ENCODE measurements around the gene AMIGO2. TPM values are rescaled to one million over a fixed set of nuclear protein-coding genes. Genes with fewer than 3 reads are reported as not detected.
A peak's percentile ranks its signal among the peaks of the same experiment; 100 is the strongest.

The AMIGO2 gene
- total RNA-seq, 1 donor from 2014 or later, result 2.7 TPM

DNA sequence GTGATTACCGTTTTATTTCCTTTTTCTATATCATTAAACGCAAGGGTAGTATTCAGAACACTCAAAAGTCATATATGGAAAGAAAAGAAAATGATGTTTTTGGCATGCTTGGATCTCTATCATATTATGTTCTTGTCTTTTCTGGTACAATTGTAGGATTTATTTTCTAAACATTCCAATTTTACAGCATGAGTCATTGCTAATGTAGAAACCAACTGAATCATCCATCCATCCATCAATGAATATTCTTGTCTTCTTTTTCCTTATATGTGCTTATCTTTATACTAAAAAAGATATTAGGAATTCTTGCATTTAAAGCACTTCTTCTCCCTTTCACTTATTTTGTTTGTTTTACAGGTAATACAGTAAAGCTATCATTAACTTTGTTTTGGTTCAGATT is 20.4 kb upstream of the AMIGO2 start:
- intact Hi-C loops (cut with DNase I), result no loop called here
- DNase-seq (ENCODE audit: missing footprints), result no peak
- no peak for ATAC-seq

GRCh38 chr12:47099610-47100009 is 19.9 kb upstream of the AMIGO2 start:
- DNase-seq (ENCODE audit: missing footprints), result no peak
- ATAC-seq, result no peak
- intact Hi-C loops (cut with DNase I), result no loop called here

GRCh38 chr12:47098099-47098498 is 18.3 kb upstream of the AMIGO2 start:
- no peak for DNase-seq (ENCODE audit: missing footprints)
- intact Hi-C loops (cut with DNase I), result no loop called here
- no peak for ATAC-seq

- ATAC-seq, result no peak
These were observed 17.6 kb upstream of the AMIGO2 start for GRCh38 chr12:47097276-47097896.

DNA sequence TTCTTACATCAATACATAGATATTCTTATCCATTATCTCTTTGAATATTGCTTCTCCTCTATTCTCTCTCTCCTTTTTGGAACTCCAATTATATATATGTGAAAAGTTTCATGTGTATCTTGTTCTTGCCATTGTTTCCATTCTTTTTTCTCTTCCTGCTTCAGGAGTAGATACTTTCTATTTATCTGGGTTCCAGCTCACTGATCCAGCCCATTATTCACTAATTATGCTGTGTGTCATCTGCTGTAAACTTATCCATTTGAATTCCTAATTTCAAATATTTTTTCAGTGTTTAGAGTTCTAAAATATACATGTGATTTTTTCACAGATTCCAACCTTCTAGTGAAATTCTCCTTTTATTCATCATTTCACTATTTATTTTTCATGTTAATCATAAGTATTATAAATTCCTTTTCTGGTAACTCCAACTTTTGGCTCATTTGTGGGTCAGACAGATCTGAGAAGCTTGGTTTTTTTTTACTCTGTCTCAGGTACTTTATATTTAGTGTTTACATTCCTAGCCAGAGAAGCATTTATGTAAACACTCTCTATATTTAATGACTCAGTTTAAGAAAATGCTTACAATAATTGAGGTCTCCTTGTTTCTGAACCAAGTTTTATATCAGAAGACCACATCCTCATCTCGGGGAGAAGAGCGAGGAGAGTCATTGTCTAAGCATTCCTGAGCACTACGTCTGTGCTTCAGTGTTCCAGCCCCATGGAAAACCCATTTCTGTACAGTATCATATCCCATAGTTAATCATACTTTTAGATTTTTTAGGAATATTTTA is 15.9 kb upstream of the AMIGO2 start:
- DNase-seq (ENCODE audit: missing footprints) (no peak), ATAC-seq (no peak)
- intact Hi-C loops (cut with DNase I), result no loop called here

More at GRCh38 chr12:47097276-47097896, 17.6 kb upstream of the AMIGO2 start:
- intact Hi-C loops (cut with DNase I), result no loop called here
- no peak for DNase-seq (ENCODE audit: missing footprints)

DNA sequence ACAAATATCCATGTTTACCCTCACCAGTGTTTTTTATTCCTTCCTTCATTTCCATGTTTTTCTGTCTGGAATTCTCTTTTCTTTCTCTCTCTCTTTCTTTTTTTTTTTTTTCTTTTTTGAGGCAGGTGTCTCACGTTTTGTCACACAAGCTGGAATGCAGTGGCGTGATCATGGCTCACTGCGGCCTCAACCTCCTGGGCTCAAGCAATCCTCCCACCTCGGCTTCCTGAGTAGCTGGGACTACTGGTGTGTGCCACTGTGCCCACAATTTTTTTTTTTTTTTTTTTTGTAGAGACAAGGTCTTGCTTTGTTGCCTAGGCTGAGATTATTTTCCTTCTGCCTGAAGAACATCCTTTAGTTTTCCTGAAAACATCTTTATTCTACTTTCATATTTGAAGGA is 15.0 kb upstream of the AMIGO2 start:
- DNase-seq (ENCODE audit: missing footprints) (no peak), ATAC-seq (no peak)
- intact Hi-C loops (cut with DNase I), result no loop called here

DNA sequence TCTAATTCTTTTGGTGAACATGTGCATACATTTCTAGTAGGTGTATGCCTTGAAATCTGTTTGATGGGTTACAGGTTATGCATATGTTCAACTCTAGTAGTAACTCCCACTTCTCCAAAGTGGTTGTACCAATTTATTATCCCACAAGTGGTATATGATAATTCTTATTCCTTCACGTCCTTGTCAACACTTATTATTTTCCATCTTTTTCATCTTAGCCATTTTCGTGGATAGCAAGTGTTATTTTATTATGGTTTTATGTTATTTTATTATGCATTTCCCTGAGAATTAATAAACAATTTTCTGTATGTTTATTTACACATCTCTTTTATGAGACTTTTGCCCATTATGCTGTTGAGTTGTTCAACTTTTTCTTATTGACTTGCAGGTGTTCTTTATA is 11.2 kb upstream of the AMIGO2 start:
- intact Hi-C loops (cut with DNase I), result no loop called here
- ATAC-seq (no peak), DNase-seq (ENCODE audit: missing footprints) (no peak)

- DNase-seq (ENCODE audit: missing footprints), result no peak
- intact Hi-C loops (cut with DNase I), result no loop called here
- ATAC-seq, result no peak
These were observed 8.5 kb upstream of the AMIGO2 start for GRCh38 chr12:47088021-47088944.

DNA sequence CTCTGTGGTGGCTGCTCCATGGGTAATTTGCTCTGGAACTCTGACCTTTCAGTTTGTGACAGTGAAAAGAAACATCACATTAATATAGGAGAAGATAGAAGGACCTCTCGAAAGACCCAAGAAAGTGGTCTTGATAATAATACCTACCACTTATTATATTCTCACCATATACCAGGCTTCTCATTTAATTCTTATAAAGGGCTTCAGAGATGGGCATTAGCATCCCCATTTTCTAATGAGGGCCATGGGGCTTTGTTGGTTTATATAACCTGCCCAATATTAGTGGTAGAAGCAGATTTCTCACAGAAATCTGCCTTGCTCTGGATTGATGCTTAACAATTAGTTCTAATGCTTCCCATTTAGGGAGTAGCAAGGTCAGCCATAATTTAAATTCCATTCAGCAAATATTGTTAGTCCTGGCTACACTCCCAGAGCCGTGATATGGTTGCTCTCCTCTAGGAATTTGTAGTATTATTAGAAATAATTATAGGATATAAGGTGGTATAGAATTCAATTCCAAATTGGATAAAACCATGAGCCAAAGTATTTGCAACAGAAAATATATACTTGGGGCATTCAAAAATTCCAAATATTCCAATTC is 7.4 kb upstream of the AMIGO2 start:
- DNase-seq (ENCODE audit: missing footprints), result no peak
- intact Hi-C loops (cut with DNase I), result no loop called here
- ATAC-seq, result no peak

DNA sequence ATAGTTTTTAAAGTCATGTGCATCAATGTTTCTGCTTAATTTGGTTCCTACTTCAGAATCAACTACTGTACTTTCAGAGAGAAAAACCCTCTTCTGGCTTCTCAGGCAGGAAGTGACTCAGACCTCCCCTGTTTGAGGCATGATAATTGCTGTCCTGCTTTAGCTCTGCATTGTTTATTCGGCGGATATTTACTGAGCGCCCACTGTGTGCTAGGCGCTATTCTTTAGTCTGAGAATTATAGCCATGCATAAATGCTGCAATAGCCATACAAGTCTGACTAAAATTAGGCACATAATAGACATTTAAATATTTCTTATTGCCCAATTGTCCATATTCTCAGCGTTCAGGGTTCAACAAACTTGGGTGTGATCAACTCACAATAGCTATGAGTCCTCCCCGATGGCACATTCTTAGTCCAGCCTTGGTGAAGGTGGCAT is 6.1 kb upstream of the AMIGO2 start:
- DNase-seq (ENCODE audit: missing footprints) (no peak), ATAC-seq (no peak)
- intact Hi-C loops (cut with DNase I), result no loop called here

- intact Hi-C loops (cut with DNase I), result loop anchor here (5.0 kb wide), 1 partner anchor 223 kb away; no protein-coding TSS in a partner anchor
- DNase-seq (ENCODE audit: missing footprints) (no peak), ATAC-seq (no peak)
These were observed 4.4 kb upstream of the AMIGO2 start for GRCh38 chr12:47084172-47084571.

GRCh38 chr12:47082796-47083621 is 3.2 kb upstream of the AMIGO2 start:
- no peak for DNase-seq (ENCODE audit: missing footprints)
- intact Hi-C loops (cut with DNase I), result loop anchor here (5.0 kb wide), 1 partner anchor 224 kb away; no protein-coding TSS in a partner anchor
- no peak for ATAC-seq

GRCh38 chr12:47082283-47082682 is 2.5 kb upstream of the AMIGO2 start:
- intact Hi-C loops (cut with DNase I), result loop anchor here (5.0 kb wide), 1 partner anchor 225 kb away; no protein-coding TSS in a partner anchor
- DNase-seq (ENCODE audit: missing footprints) (no peak), ATAC-seq (no peak)

DNA sequence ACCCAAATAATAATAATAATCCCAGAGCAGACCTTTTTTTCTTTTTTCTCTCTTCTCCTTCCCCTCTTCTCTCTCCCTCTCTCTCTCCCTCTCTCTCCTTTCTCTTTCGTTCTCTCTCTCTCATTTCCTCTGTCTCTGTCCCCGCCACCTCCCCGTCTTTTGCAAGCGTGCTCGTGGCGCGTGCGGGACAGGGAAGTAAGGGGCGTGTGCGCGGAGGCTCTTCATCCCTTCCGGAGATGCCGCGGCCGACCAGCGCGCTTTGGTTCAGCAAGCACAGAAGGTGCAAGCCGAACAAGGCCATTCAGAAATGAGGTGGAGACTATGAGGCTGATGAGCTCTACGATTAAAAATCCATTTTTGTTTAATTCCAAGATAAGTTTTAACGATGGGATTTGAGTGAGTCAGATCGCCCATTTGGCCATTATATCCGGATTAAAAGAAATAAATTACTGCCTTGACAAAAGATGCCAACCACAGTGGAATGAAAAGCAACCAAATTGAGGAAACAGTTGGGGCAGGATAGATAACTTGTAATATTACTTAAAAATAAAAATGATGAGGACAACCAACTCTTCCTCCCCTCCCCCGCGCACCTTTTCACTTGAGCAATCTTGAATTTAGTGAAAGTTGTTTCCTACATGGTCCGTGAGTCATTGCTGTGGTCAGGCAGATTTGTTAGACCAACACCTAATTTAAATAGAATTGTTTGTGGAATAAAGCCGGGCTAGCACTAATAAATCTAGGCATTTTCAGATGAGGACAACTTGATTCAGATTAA is 1.2 kb upstream of the AMIGO2 start:
- DNase-seq (ENCODE audit: missing footprints) (peak; percentile 91), ATAC-seq (peak; percentile 49)
- intact Hi-C loops (cut with DNase I), result loop anchor here (5.0 kb wide), 1 partner anchor 226 kb away; no protein-coding TSS in a partner anchor

- ATAC-seq, result peak; percentile 49
- DNase-seq (ENCODE audit: missing footprints), result peak; percentile 79
- intact Hi-C loops (cut with DNase I), result loop anchor here (5.0 to 10.0 kb wide), 2 partner anchors 227 to 315 kb away; no protein-coding TSS in a partner anchor
These were observed 394 bp upstream of the AMIGO2 start for GRCh38 chr12:47079981-47080724.

DNA sequence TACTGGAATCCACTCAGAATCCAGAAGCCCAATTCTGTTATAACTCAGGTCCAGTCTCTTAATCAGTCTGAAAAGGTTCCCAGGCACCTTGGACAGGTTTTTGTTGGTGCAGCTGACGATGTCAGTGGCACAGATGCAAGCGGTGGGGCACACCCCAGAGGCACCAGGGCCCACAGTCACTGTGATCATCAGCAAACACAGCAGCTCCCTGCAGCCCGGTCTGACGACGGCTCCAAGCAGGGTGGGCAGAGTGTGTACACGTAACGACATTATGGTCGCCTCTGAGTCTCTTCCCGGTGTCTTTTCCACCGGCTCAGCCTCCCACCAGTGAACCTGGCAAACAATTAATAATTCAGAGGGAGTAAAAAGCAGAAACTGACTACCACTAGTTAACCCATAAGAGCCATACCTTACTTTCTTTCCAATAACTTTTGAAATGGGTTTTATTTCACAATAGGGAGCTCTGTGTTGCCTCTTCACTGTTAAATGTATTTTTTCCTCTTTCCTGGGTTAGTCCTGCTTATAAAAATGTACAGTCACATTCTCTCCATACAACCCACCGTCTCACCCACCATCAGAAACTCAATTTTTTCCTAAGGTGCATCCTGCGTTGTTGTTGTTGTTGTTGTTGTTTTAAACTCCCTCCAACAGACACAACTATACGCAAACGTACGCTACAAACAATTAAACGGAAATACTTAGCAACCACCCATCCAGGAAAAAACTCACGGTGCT is 859 bp downstream of the AMIGO2 start:
- intact Hi-C loops (cut with DNase I), result loop anchor here (10.0 kb wide), 1 partner anchor 316 kb away; no protein-coding TSS in a partner anchor
- DNase-seq (ENCODE audit: missing footprints) (no peak), ATAC-seq (peak; percentile 29)
